ENCODE measurements around the gene SNX5. TPM values are rescaled to one million over a fixed set of nuclear protein-coding genes. Genes with fewer than 3 reads are reported as not detected.

SNX5 gene
- total RNA-seq, 4 donors from 2014 or later: 247 to 346 (median 270) TPM

DNA sequence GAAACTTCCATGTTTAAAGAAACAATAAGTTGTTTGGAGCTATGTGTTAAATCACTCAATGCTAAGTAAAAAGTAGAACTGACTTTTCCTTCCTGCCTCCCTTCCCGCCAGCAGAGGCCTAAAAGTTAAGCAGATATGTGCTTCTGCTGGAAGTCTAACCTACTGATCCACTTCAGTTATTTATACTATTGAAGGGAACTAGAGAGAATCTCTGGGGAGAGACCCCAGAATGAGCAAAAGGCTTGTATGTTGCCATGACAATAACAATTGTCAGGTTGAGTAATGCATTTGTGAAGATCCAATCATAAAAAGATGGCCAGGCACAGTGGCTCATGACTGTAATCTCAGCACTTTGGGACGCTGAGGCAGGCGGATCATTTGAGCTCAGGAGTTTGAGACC is 25.0 kb upstream of the SNX5 start:
- no peak for DNase-seq
- no peak for TF ChIP-seq POLR2A (IDR thresholded peaks at IDR 0.05)
- TF ChIP-seq, protein P1, sequence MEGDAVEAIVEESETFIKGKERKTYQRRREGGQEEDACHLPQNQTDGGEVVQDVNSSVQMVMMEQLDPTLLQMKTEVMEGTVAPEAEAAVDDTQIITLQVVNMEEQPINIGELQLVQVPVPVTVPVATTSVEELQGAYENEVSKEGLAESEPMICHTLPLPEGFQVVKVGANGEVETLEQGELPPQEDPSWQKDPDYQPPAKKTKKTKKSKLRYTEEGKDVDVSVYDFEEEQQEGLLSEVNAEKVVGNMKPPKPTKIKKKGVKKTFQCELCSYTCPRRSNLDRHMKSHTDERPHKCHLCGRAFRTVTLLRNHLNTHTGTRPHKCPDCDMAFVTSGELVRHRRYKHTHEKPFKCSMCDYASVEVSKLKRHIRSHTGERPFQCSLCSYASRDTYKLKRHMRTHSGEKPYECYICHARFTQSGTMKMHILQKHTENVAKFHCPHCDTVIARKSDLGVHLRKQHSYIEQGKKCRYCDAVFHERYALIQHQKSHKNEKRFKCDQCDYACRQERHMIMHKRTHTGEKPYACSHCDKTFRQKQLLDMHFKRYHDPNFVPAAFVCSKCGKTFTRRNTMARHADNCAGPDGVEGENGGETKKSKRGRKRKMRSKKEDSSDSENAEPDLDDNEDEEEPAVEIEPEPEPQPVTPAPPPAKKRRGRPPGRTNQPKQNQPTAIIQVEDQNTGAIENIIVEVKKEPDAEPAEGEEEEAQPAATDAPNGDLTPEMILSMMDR (IDR thresholded peaks at IDR 0.05): no peak
- peaks cover 0 to 3% of the 10 kb centered on the region in 2 donors for H3K36me3 ChIP-seq
- H3K4me3 ChIP-seq (replicated peaks in 1 of 3): no peak overlapping the region
- no peak overlapping the region for H3K27ac ChIP-seq
- intact Hi-C loops (cut with DNase I): loop anchor here (10.0 kb wide), 1 partner anchor 489 kb away; no protein-coding TSS in a partner anchor
- H3K4me1 ChIP-seq: peaks cover 4 to 5% of the 10 kb centered on the region in 2 donors
- WGBS, 2 donors: 94 to 97% methylated on average over 3 of the region's 3 CpGs
- no peaks in the 10 kb centered on the region for H3K27me3 ChIP-seq
- no peaks in the 10 kb centered on the region for H3K9me3 ChIP-seq

DNA sequence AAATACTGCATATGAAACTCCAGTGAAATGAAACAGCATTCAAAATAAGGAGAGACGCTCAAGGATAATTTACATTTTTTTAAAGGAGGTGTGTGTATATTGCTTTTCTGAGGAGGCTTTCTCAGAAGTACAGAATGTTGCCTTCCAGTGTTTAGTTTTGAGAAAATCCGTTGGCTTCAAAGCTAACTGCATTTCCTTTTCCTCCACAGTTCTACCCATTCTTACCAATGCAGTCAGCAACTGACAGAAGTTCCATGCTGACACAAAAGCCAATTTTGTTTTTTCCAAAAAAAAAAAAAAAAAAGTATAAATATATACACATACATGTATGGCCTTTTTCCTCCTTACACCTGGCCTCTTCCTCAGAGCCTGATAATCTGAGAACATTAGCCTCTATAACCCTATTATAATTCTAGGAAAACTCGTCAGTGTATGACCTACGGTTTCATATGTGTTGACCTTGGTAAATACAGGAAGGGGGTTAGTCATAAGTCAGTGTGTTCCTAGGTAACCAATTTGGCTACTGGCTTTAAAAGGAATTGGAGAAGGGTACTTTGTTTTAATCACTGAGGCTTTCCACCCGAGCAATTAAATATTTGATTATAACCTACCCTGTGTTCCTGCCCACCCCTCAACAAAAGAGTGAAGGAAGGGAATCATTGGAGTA is 24.4 kb upstream of the SNX5 start:
- Histone ChIP-seq H3K4me1 (peaks cover 4 to 5% of the 10 kb centered on the region in 2 donors), H3K36me3 (peaks cover 0 to 3% of the 10 kb centered on the region in 2 donors), H3K27ac (no peak overlapping the region), H3K4me3 (replicated peaks in 1 of 3) (no peak overlapping the region), H3K27me3 (no peaks in the 10 kb centered on the region), H3K9me3 (no peaks in the 10 kb centered on the region)
- intact Hi-C loops (cut with DNase I): loop anchor here (10.0 kb wide), 1 partner anchor 488 kb away; no protein-coding TSS in a partner anchor
- 76 to 80% methylated on average over 5 of the region's 5 CpGs for whole genome bisulfite sequencing, 2 donors
- DNase-seq: no peak
- TF ChIP-seq, protein P1 (IDR thresholded peaks at IDR 0.05): no peak
- no peak for TF ChIP-seq POLR2A (IDR thresholded peaks at IDR 0.05)

DNA sequence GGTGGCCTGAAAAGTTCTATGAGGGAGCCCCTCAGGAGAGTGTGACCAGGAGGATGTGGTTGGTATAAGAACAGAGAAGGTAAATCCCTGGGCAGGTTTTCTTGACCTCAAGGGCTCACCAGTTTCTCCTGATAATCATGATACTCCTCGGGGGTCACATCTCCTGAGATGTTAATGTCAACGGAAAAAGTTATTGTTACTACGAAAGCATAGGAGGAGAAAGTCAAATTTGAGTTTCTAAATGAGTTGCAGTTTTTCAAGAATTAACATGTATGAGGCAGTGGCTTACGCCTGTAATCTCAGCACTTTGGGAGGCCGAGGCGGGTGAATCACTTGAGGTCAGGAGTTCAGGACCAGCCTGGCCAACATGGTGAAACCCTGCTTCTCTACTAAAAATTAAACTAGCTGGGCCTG is 23.6 kb upstream of the SNX5 start:
- intact Hi-C loops (cut with DNase I): loop anchor here (10.0 kb wide), 1 partner anchor 487 kb away; no protein-coding TSS in a partner anchor
- no peak overlapping the region for H3K4me3 ChIP-seq (replicated peaks in 1 of 3)
- H3K27me3 ChIP-seq: no peaks in the 10 kb centered on the region
- H3K9me3 ChIP-seq: no peaks in the 10 kb centered on the region
- H3K27ac ChIP-seq: no peak overlapping the region
- WGBS, 2 donors: 87 to 89% methylated on average over 6 of the region's 6 CpGs
- TF ChIP-seq POLR2A (IDR thresholded peaks at IDR 0.05): no peak
- TF ChIP-seq, protein P1 (IDR thresholded peaks at IDR 0.05): no peak
- no peak for DNase-seq
- peaks cover 4 to 5% of the 10 kb centered on the region in 2 donors for H3K4me1 ChIP-seq
- peaks cover 0 to 3% of the 10 kb centered on the region in 2 donors for H3K36me3 ChIP-seq

DNA sequence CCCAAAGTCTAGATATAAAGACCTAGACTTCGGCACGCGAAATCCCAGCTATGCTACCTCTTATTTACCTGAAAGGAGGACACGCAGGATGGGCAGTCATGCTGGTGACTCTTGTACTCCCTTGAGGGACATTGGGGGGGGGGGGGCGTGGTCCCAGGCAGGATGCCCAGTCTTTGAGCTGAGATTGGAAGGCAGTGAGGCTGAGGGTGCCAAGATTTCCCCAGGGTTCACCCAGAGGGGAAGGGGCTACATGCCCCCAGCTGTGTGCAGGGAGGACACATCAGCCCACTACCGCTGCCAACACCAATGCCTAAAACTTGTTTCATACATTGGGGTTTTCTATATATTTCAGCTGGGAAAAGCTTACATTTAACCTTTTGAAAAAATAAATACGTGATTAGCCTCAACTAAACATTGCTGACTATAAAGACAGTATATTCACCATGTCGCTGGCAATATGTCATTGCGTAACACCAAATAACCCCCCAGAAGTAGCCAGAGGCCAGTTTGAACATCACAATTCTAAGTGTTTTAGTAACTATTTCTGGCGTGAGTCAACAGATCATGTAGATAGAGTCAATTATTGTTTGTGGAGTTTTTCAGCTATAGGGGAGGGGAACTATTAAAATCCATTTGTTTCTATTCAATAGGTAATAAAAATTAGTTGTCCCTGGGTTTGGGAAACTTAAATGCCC is 21.8 kb upstream of the SNX5 start:
- Histone ChIP-seq H3K9me3 (no peaks in the 10 kb centered on the region), H3K4me3 (replicated peaks in 1 of 3) (no peak overlapping the region), H3K4me1 (no peaks in the 10 kb centered on the region), H3K27me3 (no peaks in the 10 kb centered on the region), H3K27ac (no peak overlapping the region), H3K36me3 (peaks cover 0 to 3% of the 10 kb centered on the region in 2 donors)
- TF ChIP-seq, protein P1 (IDR thresholded peaks at IDR 0.05): no peak
- TF ChIP-seq POLR2A (IDR thresholded peaks at IDR 0.05): no peak
- intact Hi-C loops (cut with DNase I): loop anchor here (10.0 kb wide), 1 partner anchor 486 kb away; no protein-coding TSS in a partner anchor
- peak; percentile 33 to 46 for DNase-seq
- WGBS, 2 donors: 76 to 89% methylated on average over 10 of the region's 10 CpGs

DNA sequence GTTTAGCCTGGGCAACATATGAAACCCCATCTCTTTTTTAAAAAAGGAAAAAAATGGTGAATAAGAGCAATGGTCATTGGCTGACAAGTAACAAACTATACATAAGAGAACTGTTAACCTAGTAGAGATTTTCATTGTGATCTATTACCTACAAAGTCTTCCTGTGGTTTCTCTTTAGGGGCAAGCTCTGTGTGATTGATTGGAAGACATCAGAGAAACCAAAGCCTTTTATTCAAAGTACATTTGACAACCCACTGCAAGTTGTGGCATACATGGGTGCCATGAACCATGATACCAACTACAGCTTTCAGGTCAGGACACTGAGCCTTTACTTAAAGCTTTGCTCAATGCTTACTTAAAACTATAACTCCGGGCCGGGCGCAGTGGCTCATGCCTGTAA is 19.4 kb upstream of the SNX5 start:
- Histone ChIP-seq H3K4me1 (no peaks in the 10 kb centered on the region), H3K27ac (no peak overlapping the region), H3K36me3 (peaks cover 0 to 3% of the 10 kb centered on the region in 2 donors), H3K4me3 (replicated peaks in 1 of 3) (no peak overlapping the region), H3K27me3 (no peaks in the 10 kb centered on the region), H3K9me3 (no peaks in the 10 kb centered on the region)
- intact Hi-C loops (cut with DNase I): no loop called here
- TF ChIP-seq, protein P1 (IDR thresholded peaks at IDR 0.05): no peak
- TF ChIP-seq POLR2A (IDR thresholded peaks at IDR 0.05): no peak
- 96 to 100% methylated on average over 3 of the region's 3 CpGs for WGBS, 2 donors
- no peak for DNase-seq
